Measurements from ENCODE around the gene NKX3-2. TPM values are rescaled to one million over a fixed set of nuclear protein-coding genes. Genes with fewer than 3 reads are reported as not detected.

Gene NKX3-2
- total RNA-seq, 6 donors from 2014 or later = 0.49 TPM; not detected in 5

DNA sequence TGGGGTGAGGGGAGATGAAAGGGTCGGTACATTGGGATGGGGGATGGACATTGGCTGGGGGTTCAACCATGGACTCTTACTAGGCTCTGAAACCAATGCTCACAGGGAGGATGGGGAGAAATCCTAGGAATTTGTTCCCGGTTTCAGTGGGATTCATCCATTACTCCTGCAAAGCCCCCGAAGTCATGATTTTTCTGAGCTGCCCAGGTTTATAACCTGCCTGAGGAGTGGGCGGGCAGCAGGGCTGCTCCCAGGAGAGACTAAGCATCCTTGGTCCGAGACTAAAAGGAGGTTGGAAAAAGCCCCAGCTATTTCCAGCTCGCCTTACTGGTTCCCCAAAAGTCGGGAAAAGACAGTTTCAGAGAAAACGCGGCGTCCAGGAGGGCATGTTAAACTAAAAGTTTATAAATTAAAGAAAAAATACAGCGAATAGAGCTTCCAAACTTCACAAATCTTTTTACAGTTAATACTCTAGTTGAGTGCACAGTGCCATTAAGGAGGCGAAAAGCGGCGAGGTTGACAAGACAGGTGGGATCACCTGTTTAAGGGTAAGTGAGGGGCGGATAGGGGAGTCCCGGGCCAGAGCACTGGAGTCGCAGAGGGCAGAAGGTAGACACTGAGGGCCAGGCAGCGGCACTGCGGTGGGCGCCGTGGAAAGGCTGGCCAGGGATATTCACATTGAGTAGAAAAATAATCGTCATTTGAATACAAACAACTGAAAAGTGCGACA, 3.7 kb downstream of the NKX3-2 start:
- no peaks in the 10 kb centered on the region for H3K9me3 ChIP-seq
- DNase-seq (no peak), ATAC-seq (ENCODE audit: low FRiP score in 2 of 2) (no peak)
- H3K27ac ChIP-seq = no peak overlapping the region
- H3K27me3 ChIP-seq = peaks cover 2 to 97% (median 55%) of the 10 kb centered on the region in 4 donors
- TF ChIP-seq POLR2A (IDR thresholded peaks at IDR 0.05) (no peak), POLR2AphosphoS5 (IDR thresholded peaks at IDR 0.05) (no peak), EP300 (IDR thresholded peaks at IDR 0.05) (no peak)
- TF ChIP-seq, protein P1, sequence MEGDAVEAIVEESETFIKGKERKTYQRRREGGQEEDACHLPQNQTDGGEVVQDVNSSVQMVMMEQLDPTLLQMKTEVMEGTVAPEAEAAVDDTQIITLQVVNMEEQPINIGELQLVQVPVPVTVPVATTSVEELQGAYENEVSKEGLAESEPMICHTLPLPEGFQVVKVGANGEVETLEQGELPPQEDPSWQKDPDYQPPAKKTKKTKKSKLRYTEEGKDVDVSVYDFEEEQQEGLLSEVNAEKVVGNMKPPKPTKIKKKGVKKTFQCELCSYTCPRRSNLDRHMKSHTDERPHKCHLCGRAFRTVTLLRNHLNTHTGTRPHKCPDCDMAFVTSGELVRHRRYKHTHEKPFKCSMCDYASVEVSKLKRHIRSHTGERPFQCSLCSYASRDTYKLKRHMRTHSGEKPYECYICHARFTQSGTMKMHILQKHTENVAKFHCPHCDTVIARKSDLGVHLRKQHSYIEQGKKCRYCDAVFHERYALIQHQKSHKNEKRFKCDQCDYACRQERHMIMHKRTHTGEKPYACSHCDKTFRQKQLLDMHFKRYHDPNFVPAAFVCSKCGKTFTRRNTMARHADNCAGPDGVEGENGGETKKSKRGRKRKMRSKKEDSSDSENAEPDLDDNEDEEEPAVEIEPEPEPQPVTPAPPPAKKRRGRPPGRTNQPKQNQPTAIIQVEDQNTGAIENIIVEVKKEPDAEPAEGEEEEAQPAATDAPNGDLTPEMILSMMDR (IDR thresholded peaks at IDR 0.05) = no peak
- WGBS, 2 donors = 13 to 19% methylated on average over 23 of the region's 23 CpGs
- H3K36me3 ChIP-seq = no peaks in the 10 kb centered on the region
- peaks cover 36 to 54% (median 39%) of the 10 kb centered on the region in 4 donors for H3K4me1 ChIP-seq
- no peak overlapping the region for H3K4me3 ChIP-seq

DNA sequence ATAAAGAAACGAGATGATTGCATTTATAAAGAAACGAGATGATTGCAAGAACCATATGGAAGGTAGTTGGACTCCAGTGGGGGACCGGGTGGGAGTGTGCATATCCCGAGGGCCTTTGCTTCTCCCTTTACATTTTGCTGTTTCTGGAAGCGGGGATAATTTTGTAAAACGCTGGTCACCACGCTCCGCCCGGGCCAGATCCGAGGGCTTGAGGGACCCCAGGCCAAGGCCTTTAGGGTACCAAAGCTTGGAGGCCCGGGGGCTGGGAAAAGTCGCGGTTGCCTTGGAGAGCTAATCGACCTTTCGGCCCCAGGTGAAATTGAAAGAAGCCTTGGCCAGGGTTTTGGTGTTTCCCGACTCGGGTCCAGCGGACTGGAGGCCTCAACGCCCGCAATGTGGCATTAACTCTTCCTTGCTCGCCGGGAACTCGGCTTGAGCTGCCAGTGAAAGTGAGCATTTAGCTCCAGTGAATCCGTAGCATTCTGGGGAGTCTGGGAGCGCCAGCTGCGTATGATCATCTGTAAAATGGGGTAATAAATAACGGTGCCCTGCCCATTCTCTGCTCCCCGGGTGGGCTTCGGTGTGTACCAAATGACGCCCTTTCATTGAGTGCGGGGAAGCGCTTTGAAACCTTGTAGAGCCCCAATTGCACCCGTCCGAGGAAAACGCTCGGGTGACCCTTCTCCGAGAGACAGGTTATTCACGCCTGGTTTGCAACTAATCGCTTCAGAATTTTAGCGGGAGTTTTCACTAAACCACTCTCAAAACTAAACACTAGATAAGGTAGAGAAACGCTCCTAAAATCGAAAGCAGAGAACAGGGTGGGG, 4.5 kb downstream of the NKX3-2 start:
- Histone ChIP-seq H3K4me3 (no peak overlapping the region), H3K36me3 (no peaks in the 10 kb centered on the region), H3K9me3 (no peaks in the 10 kb centered on the region), H3K4me1 (peaks cover 29 to 49% (median 35%) of the 10 kb centered on the region in 4 donors), H3K27me3 (peaks cover 2 to 95% (median 56%) of the 10 kb centered on the region in 4 donors), H3K27ac (no peak overlapping the region)
- TF ChIP-seq, protein P1 (IDR thresholded peaks at IDR 0.05) = no peak
- TF ChIP-seq POLR2A (IDR thresholded peaks at IDR 0.05) = no peak
- DNase-seq = no peak
- WGBS, 2 donors = 8 to 12% methylated on average over 41 to 42 of the region's 42 CpGs
- no peak for ATAC-seq (ENCODE audit: low FRiP score in 2 of 2)

DNA sequence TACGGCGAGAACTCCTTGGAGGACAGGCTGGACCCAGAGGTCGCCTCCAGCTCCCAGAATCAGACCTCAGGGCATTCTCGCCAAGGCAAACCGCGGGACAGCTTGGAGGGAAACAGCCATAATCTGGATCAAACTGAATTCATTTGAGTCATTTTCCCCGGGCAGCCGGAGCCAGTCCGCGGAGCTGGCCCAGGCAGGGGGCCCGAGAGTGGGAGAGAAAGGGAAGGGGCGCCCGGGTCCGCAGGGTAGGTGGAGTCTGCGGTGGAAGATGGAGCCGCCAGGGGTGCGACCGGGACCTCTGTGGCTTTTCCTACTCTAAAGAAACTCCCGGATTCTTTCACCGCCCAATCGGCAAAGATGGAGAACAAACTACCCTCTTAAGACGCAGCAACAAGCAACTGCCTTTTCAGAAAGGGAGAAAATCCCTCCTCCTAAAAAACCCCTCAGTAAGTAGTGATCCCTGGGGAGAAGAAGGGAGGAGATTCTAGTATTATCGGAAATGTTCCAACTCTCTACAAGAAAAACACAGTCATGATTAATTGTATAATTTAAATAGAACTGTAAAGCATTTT, 5.2 kb downstream of the NKX3-2 start:
- Histone ChIP-seq H3K4me1 (peaks cover 22 to 49% (median 28%) of the 10 kb centered on the region in 4 donors), H3K27ac (no peak overlapping the region), H3K9me3 (no peaks in the 10 kb centered on the region), H3K4me3 (no peak overlapping the region), H3K36me3 (no peaks in the 10 kb centered on the region), H3K27me3 (peaks cover 2 to 95% (median 53%) of the 10 kb centered on the region in 4 donors)
- ATAC-seq (ENCODE audit: low FRiP score in 2 of 2) (no peak), DNase-seq (peak in 1 of 2 donors; percentile 71)
- TF ChIP-seq, protein P1 (IDR thresholded peaks at IDR 0.05) = no peak
- TF ChIP-seq POLR2A (IDR thresholded peaks at IDR 0.05) (no peak), POLR2AphosphoS5 (IDR thresholded peaks at IDR 0.05) (no peak), EP300 (IDR thresholded peaks at IDR 0.05) (no peak)
- WGBS, 2 donors = 7 to 8% methylated on average over 23 of the region's 23 CpGs

DNA sequence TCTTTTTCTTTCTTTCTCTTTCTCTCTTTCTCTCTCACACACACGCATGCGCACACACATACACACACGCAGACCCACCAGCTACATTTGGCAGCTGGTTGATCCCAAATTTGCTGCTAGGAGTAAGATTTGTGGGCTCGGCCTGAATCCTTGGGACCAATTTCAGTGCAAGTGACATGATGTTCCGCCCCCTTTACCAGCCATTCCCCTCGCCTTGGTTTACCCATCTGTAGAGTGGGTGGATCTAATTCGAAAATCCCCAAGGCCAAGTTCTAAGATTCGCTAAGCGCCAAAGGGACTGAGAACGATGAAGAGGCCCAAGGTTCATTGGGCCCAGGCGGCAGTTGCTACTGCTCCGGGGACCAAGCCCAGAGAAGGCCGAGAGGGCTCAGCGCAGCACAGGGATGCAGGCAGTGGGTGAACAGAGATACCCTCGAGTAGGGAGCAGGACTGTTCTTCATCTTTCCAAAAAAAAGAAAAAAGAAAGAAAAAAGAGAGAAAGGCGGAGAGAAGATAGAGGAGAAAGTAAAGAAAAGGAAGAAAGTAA, 5.8 kb downstream of the NKX3-2 start:
- WGBS, 2 donors = 17 to 18% methylated on average over 16 of the region's 16 CpGs
- Histone ChIP-seq H3K27ac (no peak overlapping the region), H3K27me3 (peaks cover 0 to 90% (median 49%) of the 10 kb centered on the region in 4 donors), H3K36me3 (no peaks in the 10 kb centered on the region), H3K4me1 (peaks cover 16 to 44% (median 22%) of the 10 kb centered on the region in 4 donors), H3K4me3 (no peak overlapping the region), H3K9me3 (no peaks in the 10 kb centered on the region)
- ATAC-seq (ENCODE audit: low FRiP score in 2 of 2) (no peak), DNase-seq (no peak)
- no peak for TF ChIP-seq POLR2A (IDR thresholded peaks at IDR 0.05)
- TF ChIP-seq, protein P1 (IDR thresholded peaks at IDR 0.05) = no peak
- no peak for TF ChIP-seq EP300 (IDR thresholded peaks at IDR 0.05)
- no peak for TF ChIP-seq POLR2AphosphoS5 (IDR thresholded peaks at IDR 0.05)

All from upper lobe of left lung (tissue), 6 donors.